Left renal cortex interstitium (tissue), 4 donors: Measurements from ENCODE around the gene OR1I1. TPM values are rescaled to one million over a fixed set of nuclear protein-coding genes. Genes with fewer than 3 reads are reported as not detected.
A peak's percentile ranks its signal among the peaks of the same experiment; 100 is the strongest.
"Not testable (repeated sequence)": the region's sequence is repeated elsewhere in the genome, so short reads cannot be mapped to it uniquely, and the experiment has no call there.

Experiments
- DNase-seq, 4 donors: peaks; one replicate each; pipeline ENCODE4 v3.0.0-alpha.2; 2013; ENCODE audit warnings: low read depth in 4 of 4, low spot score in 2 of 4, missing footprints in 1 of 4
- polyA plus RNA-seq, 4 donors: library from polyadenylated mRNA; unstranded; fragments of 120-200 nt; gene quantifications; one replicate each; pipeline ENCODE4 v1.2.1, GENCODE V29; 2013; ENCODE audit not compliant: insufficient read length in 4 of 4

OR1I1 gene
- polyA plus RNA-seq, 4 donors = 0.03 to 0.09 (median 0.06) TPM

GRCh38 chr19:15096223-15096622 is 14.2 kb downstream of the OR1I1 start:
- no peak for DNase-seq

DNA sequence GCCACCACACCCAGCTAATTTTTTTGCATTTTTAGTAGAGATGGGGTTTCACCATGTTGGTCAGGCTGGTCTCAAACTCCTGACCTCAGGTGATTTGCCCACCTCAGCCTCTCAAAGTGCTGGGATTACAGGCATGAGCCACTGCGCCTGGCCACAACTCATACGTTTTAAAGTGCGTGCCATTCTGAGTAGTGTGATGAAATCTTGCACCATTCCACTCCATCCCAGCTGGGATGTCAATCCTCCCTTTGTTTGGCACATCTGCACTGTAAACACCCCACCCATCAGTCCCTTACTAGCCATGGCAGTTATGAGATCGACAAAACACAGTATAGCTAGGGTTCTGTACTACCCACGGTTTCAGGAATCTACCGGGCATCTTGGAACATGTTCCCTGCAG is 16.0 kb downstream of the OR1I1 start:
- not testable (repeated sequence) for DNase-seq

GRCh38 chr19:15098460-15098859 is 16.4 kb downstream of the OR1I1 start:
- no peak for DNase-seq

- DNase-seq = no peak
Observed at GRCh38 chr19:15099017-15099582, 17.1 kb downstream of the OR1I1 start.

GRCh38 chr19:15101479-15102082 is 19.6 kb downstream of the OR1I1 start:
- DNase-seq = no peak

DNA sequence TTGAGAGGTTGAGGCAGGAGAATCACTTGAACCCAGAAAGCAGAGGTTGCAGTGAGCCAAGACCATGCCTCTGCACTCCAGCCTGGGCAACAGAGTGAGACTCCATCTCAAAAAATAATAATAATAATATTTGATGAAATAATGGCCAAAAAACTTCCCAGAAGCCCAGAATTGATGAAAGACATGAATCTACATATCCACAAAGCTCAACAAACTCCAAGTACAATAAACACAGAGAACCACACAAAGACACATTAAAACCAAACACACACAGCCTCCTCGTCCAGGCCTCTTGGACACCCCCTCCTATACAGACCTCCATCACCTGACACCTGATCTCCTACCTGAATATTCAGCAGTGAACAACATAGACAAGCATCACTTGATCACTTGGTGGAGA is 22.0 kb downstream of the OR1I1 start:
- DNase-seq = no peak

DNA sequence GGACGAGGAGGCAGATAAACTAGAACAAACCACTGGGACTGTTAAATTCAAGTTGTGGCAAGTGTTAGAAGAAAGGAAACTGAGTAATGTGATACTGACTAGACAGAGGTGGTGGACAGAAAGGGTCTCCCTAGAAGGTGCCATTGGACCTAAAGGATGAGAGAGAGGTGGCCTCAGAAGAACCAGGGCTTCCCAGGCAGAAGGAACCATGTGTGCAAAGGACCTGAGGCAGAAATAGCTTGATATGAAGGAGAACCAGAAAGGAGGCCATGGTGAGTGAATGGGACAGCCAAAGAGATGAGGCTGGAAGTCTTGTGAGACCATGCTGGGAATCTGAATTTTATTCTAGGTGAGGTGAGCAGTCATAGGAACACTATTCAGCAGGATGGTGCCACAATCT is 22.4 kb downstream of the OR1I1 start:
- DNase-seq = no peak

DNA sequence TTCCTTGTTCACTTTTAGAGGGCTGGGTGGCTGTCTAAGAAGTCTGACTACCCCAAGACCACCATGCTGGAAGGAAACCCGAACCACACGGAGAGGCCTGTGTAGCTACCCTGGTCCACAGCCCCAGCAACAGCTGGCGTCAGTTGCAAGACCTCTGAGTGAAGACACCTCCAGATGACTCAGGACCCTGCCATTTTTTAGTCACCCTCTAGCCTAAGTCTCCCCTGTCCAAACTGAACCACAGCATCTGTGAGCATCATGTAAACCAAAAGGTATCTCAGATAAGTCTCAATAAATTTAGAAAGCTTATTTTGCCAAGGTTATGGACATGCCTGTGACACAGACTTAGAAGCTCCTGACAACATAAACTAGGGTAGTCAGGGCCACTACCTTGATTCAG is 23.0 kb downstream of the OR1I1 start:
- DNase-seq = no peak

GRCh38 chr19:15107061-15108010 is 25.3 kb downstream of the OR1I1 start, which contains the start of gene SYDE1:
Gene SYDE1 (plus strand): TSS chr19:15107401. CDS start chr19:15107434, 33 bp downstream.
- peak in 1 of 4 donors; percentile 15 for DNase-seq

GRCh38 chr19:15108145-15108844 is 26.3 kb downstream of the OR1I1 start:
- DNase-seq = no peak

DNA sequence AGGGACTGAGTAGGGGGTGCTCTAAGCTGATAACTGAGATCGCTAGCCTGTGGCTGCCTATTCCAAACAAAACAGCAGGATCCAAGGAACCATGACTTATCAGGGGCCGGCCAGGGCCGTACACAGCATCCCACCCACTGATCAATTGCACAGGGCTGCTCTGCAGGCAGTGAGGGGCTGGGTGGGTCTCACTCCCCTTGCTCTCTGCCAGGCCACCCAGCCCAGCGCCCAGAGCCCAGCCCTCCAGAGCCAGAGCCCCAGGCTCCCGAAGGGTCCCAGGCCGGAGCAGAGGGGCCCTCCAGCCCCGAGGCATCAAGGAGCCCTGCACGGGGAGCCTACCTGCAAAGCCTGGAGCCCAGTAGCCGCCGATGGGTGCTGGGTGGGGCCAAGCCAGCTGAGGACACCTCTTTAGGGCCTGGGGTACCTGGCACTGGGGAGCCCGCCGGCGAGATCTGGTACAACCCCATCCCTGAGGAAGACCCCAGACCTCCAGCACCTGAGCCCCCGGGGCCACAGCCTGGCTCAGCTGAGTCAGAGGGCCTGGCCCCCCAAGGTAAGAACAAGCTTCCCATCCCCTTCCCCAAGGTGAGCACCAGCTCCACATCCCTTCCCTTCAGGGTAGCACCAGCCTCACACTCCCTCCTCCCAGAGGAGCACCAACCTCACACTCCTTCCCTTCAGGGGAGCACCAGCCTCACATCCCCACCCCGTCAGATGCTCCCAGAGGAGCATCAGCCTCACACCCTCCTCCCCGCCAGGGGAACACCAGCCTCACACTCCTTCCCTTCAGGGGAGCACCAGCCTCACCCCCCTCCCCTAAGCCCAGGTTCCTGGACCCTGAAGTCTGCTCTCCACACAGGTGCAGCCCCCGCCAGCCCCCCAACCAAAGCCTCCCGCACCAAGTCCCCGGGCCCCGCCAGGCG is 27.1 kb downstream of the OR1I1 start:
- DNase-seq = no peak

- no peak for DNase-seq
Observed at GRCh38 chr19:15109768-15110417, 27.9 kb downstream of the OR1I1 start.

- no peak for DNase-seq
Observed at GRCh38 chr19:15110418-15110815, 28.4 kb downstream of the OR1I1 start.

DNA sequence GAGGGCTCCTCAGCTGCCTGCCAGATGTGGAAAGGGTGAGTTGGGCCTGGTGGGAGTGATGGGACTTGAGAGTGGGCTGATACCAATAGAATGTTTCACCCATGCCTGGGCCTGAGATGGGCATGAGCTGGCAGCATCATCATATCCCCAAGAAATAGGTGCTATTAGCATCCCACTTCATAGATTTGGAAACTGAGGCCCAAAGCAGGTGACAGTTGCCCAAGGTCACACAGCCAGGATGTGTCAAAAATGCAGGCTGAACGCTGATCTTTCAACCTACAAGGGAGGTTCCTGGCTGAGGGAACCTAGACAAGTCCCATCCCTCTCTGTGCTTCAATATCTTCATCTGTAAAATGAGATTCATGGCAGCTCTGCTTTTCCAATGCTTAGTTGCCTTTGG is 29.7 kb downstream of the OR1I1 start:
- no peak for DNase-seq

- no peak for DNase-seq
Observed at GRCh38 chr19:15112385-15112784, 30.4 kb downstream of the OR1I1 start.

DNA sequence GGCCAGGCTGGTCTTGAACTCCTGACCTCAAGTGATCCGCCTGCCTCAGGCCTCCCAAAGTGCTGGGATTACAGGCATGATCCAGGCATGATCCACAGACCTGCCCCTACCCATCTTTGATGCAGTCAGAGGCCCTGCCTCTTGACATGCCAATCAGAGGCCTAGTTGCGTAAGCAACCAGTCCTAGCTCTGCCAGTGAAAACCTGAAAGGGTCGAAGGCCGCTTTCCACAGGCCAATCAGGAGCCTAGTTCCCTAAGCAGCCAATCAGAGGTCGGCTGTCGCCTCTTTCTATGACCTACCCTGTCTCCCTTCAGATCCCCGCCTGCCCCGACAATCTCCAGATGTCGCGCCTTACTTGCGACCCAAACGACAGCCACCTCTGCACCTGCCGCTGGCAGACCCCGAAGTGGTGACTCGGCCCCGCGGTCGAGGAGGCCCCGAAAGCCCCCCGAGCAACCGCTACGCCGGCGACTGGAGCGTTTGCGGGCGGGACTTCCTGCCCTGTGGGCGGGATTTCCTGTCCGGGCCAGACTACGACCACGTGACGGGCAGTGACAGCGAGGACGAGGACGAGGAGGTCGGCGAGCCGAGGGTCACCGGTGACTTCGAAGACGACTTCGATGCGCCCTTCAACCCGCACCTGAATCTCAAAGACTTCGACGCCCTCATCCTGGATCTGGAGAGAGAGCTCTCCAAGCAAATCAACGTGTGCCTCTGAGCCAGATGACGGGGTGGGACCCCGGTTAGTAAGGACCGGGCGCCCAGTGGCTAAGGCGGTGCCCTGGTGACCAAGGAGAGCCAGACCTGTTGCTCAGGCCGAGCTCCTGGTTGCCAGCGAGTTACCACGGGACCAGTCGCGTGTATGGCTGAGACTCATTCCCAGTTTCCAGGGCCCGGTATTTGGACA is 31.5 kb downstream of the OR1I1 start:
- no peak for DNase-seq

GRCh38 chr19:15114153-15114540 is 32.1 kb downstream of the OR1I1 start:
- no peak for DNase-seq

DNA sequence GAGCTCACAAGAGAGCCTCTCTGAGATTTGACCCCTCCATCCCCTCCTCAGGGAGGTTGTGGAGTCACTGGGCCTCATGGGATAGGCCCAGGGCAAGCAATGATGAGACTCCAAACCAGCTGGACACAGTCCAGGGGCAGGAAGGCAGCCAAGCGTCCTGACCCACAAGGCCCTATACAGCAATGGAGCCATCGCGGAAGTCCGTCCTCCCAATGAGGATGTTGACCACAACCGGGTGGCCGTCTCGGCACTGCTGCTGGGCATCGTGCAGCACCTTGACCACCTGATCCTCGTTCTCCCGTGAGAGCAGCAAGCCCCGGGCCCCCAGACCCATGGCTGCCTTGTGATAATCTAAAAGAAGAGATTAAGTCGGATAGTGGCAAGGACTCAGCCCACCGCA is 33.1 kb downstream of the OR1I1 start:
- no peak for DNase-seq
